Upper lobe of right lung (tissue), 1 donor: Measurements from ENCODE around the gene PIK3CD. TPM values are rescaled to one million over a fixed set of nuclear protein-coding genes. Genes with fewer than 3 reads are reported as not detected.
A peak's percentile ranks its signal among the peaks of the same experiment; 100 is the strongest.

Source experiments
- ATAC-seq: fragments of 200-7000 bp; cut with Tn5 transposase; one replicate; pipeline ENCODE4 v1.9.1; 2020; ENCODE audit warnings: mild to moderate bottlenecking, moderate library complexity
- DNase-seq: peaks from one replicate; pipeline ENCODE4 v3.0.0-alpha.2; 2020
- H3K27ac ChIP-seq: fragments of 200-600 bp; one replicate; pipeline ENCODE4 v1.8.0; 2022
- H3K27me3 ChIP-seq: fragments of 200-600 bp; one replicate; pipeline ENCODE4 v1.8.0; 2022; ENCODE audit warnings: mild to moderate bottlenecking
- H3K36me3 ChIP-seq: fragments of 200-600 bp; one replicate; pipeline ENCODE4 v1.8.0; 2022
- H3K4me1 ChIP-seq: fragments of 200-600 bp; one replicate; pipeline ENCODE4 v1.8.0; 2022
- H3K4me3 ChIP-seq: fragments of 200-600 bp; one replicate; pipeline ENCODE4 v1.8.0; 2022; ENCODE audit warnings: mild to moderate bottlenecking
- H3K9me3 ChIP-seq: fragments of 200-600 bp; one replicate; pipeline ENCODE4 v1.8.0; 2022
- intact Hi-C: fragments of 100-400 bp; cut with DNase I; formaldehyde crosslinking; loops from one replicate; pipeline ENCODE4 v1.11.0; 2022
- total RNA-seq: library from RNA; stranded (reverse); fragmentation: NEBNext Ultra II Directional; extraction: Animal tissue kit (Norgen Biotek cat#: 25700); gene quantifications from one replicate; pipeline ENCODE4 v1.2.1, GENCODE V29; 2021
- TF ChIP-seq, protein P1 (sequence below): fragments of 200-600 bp; IDR thresholded peaks from one replicate; pipeline ENCODE4 v1.8.0; 2022; ENCODE audit warnings: antibody characterized with exemption
- donor health status: DM: no; HTN: yes; CAD: no; lungs with severe emphysema.

The PIK3CD gene
- total RNA-seq, 1 donor from 2014 or later: 18.2 TPM

DNA sequence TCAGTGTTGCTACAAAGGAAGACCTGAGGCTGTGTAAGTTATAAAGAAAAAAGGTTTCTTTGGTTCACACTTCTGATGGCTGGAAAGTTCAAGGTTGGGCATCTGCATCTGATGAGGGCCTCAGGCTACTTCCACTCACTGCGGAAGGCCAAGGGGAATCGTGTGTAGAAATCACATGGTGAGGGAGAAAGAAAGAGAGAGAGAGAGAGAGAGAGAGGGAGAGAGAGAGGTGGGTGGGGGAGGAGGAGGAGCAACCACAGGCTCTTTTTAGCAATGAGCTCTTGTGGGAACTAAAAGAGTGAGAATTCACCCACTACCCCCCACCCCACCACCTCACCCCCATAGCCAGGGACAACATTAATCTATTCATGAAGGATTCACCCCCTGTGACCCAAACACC is 112.4 kb downstream of the PIK3CD start:
- DNase-seq: no peak
- ATAC-seq: no peak
- Histone ChIP-seq H3K27ac (no peak overlapping the region), H3K9me3 (no peaks in the 10 kb centered on the region), H3K4me3 (no peak overlapping the region), H3K27me3 (no peaks in the 10 kb centered on the region), H3K36me3 (no peaks in the 10 kb centered on the region), H3K4me1 (no peaks in the 10 kb centered on the region)
- TF ChIP-seq, protein P1, sequence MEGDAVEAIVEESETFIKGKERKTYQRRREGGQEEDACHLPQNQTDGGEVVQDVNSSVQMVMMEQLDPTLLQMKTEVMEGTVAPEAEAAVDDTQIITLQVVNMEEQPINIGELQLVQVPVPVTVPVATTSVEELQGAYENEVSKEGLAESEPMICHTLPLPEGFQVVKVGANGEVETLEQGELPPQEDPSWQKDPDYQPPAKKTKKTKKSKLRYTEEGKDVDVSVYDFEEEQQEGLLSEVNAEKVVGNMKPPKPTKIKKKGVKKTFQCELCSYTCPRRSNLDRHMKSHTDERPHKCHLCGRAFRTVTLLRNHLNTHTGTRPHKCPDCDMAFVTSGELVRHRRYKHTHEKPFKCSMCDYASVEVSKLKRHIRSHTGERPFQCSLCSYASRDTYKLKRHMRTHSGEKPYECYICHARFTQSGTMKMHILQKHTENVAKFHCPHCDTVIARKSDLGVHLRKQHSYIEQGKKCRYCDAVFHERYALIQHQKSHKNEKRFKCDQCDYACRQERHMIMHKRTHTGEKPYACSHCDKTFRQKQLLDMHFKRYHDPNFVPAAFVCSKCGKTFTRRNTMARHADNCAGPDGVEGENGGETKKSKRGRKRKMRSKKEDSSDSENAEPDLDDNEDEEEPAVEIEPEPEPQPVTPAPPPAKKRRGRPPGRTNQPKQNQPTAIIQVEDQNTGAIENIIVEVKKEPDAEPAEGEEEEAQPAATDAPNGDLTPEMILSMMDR: no peak
- intact Hi-C loops: no loop called here

DNA sequence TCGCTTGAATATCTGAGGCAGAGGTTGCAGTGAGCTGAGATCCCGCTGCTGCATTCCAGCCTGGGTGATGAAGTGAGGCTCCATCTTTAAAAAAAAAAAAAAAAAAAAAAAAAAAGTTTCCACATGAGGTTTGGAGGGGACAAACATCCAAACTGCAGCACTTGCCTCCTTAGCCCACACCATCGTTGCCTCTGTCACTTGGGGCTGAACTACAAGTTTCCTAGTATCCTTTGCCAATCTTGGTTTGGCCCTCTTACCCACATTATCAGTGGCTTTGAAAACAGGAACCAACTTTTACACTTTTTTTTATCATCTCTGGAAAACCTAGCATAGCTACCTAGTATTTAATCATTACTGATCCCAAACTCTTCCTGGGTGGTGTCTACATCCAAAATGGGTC is 113.0 kb downstream of the PIK3CD start:
- no peaks in the 10 kb centered on the region for H3K9me3 ChIP-seq
- peak; percentile 41 for ATAC-seq
- TF ChIP-seq, protein P1: no peak
- H3K4me3 ChIP-seq: no peak overlapping the region
- H3K36me3 ChIP-seq: no peaks in the 10 kb centered on the region
- DNase-seq: no peak
- intact Hi-C loops: no loop called here
- H3K4me1 ChIP-seq: no peaks in the 10 kb centered on the region
- no peak overlapping the region for H3K27ac ChIP-seq
- no peaks in the 10 kb centered on the region for H3K27me3 ChIP-seq

DNA sequence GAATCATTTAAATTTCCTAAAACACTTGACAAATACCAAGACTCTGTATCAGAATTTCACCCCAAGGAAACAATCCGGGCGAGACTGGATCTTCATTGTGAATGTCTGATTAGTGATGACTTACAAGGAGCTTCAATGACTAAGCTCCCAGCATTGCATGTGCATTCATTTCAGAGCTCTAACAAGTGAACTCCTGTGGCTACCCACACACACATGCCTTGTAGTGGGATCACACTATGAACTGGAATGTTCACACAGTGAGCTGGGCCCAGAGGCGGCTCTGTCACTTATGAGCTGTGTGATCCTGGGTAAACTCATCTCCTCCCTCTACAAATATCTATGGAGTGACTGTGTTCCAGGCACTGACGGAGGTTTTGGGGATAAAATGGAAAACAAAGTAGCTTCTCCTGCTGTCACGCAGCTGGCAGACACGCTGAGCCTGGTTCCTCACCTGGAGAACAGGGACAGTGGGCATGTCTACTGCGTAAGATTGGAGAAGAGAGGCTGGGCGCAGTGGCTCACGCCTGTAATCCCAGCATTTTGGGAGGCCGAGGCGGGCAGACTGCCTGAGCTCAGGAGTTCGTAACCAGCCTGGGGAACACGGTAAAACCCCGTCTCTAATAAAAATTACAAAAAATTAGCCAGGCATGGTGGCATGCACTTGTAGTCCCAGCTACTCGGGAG is 115.4 kb downstream of the PIK3CD start:
- no peaks in the 10 kb centered on the region for H3K9me3 ChIP-seq
- intact Hi-C loops: no loop called here
- ATAC-seq: peak; percentile 25
- no peak overlapping the region for H3K27ac ChIP-seq
- H3K36me3 ChIP-seq: no peaks in the 10 kb centered on the region
- TF ChIP-seq, protein P1: no peak
- H3K27me3 ChIP-seq: no peaks in the 10 kb centered on the region
- H3K4me3 ChIP-seq: no peak overlapping the region
- H3K4me1 ChIP-seq: no peaks in the 10 kb centered on the region
- no peak for DNase-seq

DNA sequence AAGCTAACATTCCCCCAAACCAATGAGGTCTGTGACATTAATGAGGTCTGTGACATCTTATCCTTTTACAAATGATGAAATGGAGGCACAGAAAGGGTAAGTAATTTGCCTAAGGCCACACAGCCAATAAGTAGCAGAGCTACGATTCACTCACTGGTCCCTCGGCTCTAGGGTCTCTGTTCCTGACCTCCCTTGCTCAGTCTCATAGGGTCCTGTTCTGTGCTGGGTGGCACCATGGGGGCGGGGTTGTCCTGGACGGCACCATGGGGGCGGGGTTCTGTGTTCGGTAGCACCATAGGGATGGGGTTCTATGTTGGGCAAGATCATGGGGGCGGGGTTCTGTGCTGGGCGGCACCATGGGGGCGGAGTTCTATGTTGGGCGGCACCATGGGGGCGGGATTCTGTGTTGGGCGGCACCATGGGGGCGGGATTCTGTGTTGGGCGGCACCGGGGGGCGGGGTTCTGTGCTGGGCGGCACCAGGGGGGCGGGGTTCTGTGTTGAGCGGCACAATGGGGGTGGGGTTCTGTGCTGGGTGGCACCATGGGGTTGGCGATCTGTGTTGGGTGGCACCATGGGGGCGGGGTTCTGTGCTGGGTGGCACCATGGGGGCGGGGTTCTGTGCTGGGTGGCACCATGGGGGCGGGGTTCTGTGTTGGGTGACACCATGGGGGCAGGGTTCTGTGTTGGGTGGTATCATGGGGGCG is 116.6 kb downstream of the PIK3CD start:
- DNase-seq: no peak
- no peak for ATAC-seq
- Histone ChIP-seq H3K9me3 (no peaks in the 10 kb centered on the region), H3K27ac (no peak overlapping the region), H3K27me3 (no peaks in the 10 kb centered on the region), H3K4me1 (no peaks in the 10 kb centered on the region), H3K36me3 (peaks cover 8% of the 10 kb centered on the region), H3K4me3 (no peak overlapping the region)
- TF ChIP-seq, protein P1: no peak
- intact Hi-C loops: no loop called here

DNA sequence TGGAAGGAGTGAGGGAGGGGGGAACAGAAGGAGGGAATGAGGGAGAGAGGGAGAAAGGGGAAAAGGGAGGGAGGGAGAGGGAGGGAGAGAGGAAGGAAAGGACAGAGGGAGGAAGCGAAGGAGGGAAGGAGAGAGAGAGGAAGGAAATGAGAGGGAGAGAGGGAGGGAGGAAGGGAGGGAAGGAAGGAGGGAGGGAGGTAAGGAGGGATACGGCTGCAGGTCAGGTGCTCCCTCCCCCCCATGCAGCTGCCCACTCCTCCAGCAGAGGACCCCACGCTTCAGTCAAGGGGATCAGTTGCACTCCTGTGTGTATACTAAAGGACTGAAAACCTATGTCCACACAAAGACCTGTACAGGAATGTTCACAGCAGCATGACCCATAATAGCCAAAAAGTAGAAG is 117.5 kb downstream of the PIK3CD start:
- no peak overlapping the region for H3K4me3 ChIP-seq
- no peaks in the 10 kb centered on the region for H3K4me1 ChIP-seq
- no peaks in the 10 kb centered on the region for H3K9me3 ChIP-seq
- DNase-seq (no peak), ATAC-seq (no peak)
- TF ChIP-seq, protein P1: no peak
- H3K27ac ChIP-seq: no peak overlapping the region
- no peaks in the 10 kb centered on the region for H3K27me3 ChIP-seq
- intact Hi-C loops: no loop called here
- H3K36me3 ChIP-seq: peaks cover 8% of the 10 kb centered on the region
